GM19099 (cell line): ENCODE data around the gene TNS3.

Source experiments
- POLR2A ChIP-seq: IDR thresholded peaks from 3 replicates; pipeline ENCODE4 v1.6.1; 2011; ENCODE audit warnings: low read depth; ENCODE audit not compliant: insufficient read length; ENCODE audit errors: extremely low read depth

The TNS3 gene

GRCh38 chr7:47327698-47328391 lies 254.1 kb downstream of the TNS3 start:
- TF ChIP-seq POLR2A: no peak

GRCh38 chr7:47327346-47327697 lies 254.6 kb downstream of the TNS3 start:
- TF ChIP-seq POLR2A: no peak

GRCh38 chr7:47326808-47327207 lies 255.1 kb downstream of the TNS3 start:
- TF ChIP-seq POLR2A: no peak

GRCh38 chr7:47326220-47326619 lies 255.7 kb downstream of the TNS3 start:
- TF ChIP-seq POLR2A: no peak

GRCh38 chr7:47325337-47325736 lies 256.6 kb downstream of the TNS3 start:
- TF ChIP-seq POLR2A: no peak

GRCh38 chr7:47323904-47324303 lies 258.0 kb downstream of the TNS3 start:
- no peak for TF ChIP-seq POLR2A

- TF ChIP-seq POLR2A: no peak
Measured at GRCh38 chr7:47322731-47323130, 259.2 kb downstream of the TNS3 start.

- TF ChIP-seq POLR2A: no peak
Measured at GRCh38 chr7:47320296-47320695, 261.6 kb downstream of the TNS3 start.

GRCh38 chr7:47318395-47319182 lies 263.3 kb downstream of the TNS3 start:
- TF ChIP-seq POLR2A: no peak

GRCh38 chr7:47317487-47317886 lies 264.4 kb downstream of the TNS3 start:
- TF ChIP-seq POLR2A: no peak

GRCh38 chr7:47314728-47315607 lies 266.9 kb downstream of the TNS3 start:
- TF ChIP-seq POLR2A: no peak

- no peak for TF ChIP-seq POLR2A
Measured at GRCh38 chr7:47314248-47314647, 267.7 kb downstream of the TNS3 start.

- no peak for TF ChIP-seq POLR2A
Measured at GRCh38 chr7:47313564-47313963, 268.3 kb downstream of the TNS3 start.

GRCh38 chr7:47311891-47312290 lies 270.0 kb downstream of the TNS3 start:
- TF ChIP-seq POLR2A: no peak

- no peak for TF ChIP-seq POLR2A
Measured at GRCh38 chr7:47310020-47310419, 271.9 kb downstream of the TNS3 start.
